Neural cell (in vitro differentiated cells): ENCODE data around the gene CTBP2. TPM values are rescaled to one million over a fixed set of nuclear protein-coding genes. Genes with fewer than 3 reads are reported as not detected.

Source experiments
- H2AFZ ChIP-seq: fragments of 200-600, 300-800 bp; sonication (generic), shearing (Covaris generic); 2 replicates; pipeline ENCODE4 v1.6.0; 2014; ENCODE audit warnings: low read depth, mild to moderate bottlenecking, antibody characterized with exemption, low read length, moderate library complexity
- H3F3A ChIP-seq: fragments of 200-600 bp; shearing (Covaris generic); 2 replicates; pipeline ENCODE4 v1.6.1; 2016; ENCODE audit warnings: mild to moderate bottlenecking, moderate library complexity, mixed read lengths, antibody characterized with exemption, low read length; ENCODE audit not compliant: insufficient read depth, poor library complexity, severe bottlenecking
- H3K27ac ChIP-seq: fragments of 200-600, 300-800 bp; sonication (generic), shearing (Covaris generic); 2 replicates; pipeline ENCODE4 v1.5.1; 2014; ENCODE audit warnings: mild to moderate bottlenecking, low read length, moderate library complexity
- H3K27me3 ChIP-seq: fragments of 300-800, 200-600 bp; sonication (generic), shearing (Covaris generic); 2 replicates; pipeline ENCODE4 v1.6.0; 2014; ENCODE audit warnings: mild to moderate bottlenecking, low read depth, low read length, moderate library complexity; ENCODE audit not compliant: insufficient read depth
- H3K36me3 ChIP-seq: fragments of 300-800, 200-600 bp; sonication (generic), shearing (Covaris generic); 2 replicates; pipeline ENCODE4 v1.5.1; 2014; ENCODE audit warnings: mild to moderate bottlenecking, antibody characterized with exemption, low read length, moderate library complexity; ENCODE audit not compliant: insufficient read depth
- H3K4me2 ChIP-seq: fragments of 300-800, 200-600 bp; sonication (generic), shearing (Covaris generic); 2 replicates; pipeline ENCODE4 v1.6.0; 2014; ENCODE audit warnings: mild to moderate bottlenecking, low read length
- H3K4me3 ChIP-seq: fragments of 300-800, 200-600 bp; sonication (generic), shearing (Covaris generic); 2 replicates; pipeline ENCODE4 v1.5.1; 2014; ENCODE audit warnings: mild to moderate bottlenecking, low read length, moderate library complexity
- H3K79me2 ChIP-seq: fragments of 200-600 bp; shearing (Covaris generic); replicated peaks from 2 replicates; pipeline ENCODE4 v1.6.0; 2014; ENCODE audit warnings: mild to moderate bottlenecking, low read length, moderate library complexity; ENCODE audit not compliant: insufficient read depth
- H3K9ac ChIP-seq: fragments of 300-800, 200-600 bp; sonication (generic), shearing (Covaris generic); 2 replicates; pipeline ENCODE4 v1.6.1; 2016; ENCODE audit warnings: mild to moderate bottlenecking, low read length, mixed read lengths
- H3K9me2 ChIP-seq: fragments of 200-600 bp; shearing (Covaris generic); 2 replicates; pipeline ENCODE4 v1.6.1; 2016; ENCODE audit warnings: mild to moderate bottlenecking, low read length, mixed read lengths; ENCODE audit not compliant: insufficient read depth
- H3K9me3 ChIP-seq: fragments of 200-600, 300-800 bp; sonication (generic), shearing (Covaris generic); 2 replicates; pipeline ENCODE4 v1.6.1; 2016; ENCODE audit warnings: mild to moderate bottlenecking, mixed run types, low read length, moderate library complexity, mixed read lengths
- H4K20me1 ChIP-seq: fragments of 200-600 bp; shearing (Covaris generic); 2 replicates; pipeline ENCODE4 v1.6.1; 2016; ENCODE audit warnings: mild to moderate bottlenecking, mixed run types; ENCODE audit not compliant: insufficient read depth
- CTCF ChIP-seq: fragments of 450-650 bp; IDR thresholded peaks from 2 replicates; pipeline ENCODE4 v1.5.1; 2014; ENCODE audit warnings: antibody characterized with exemption, mild to moderate bottlenecking, moderate library complexity; ENCODE audit not compliant: poor library complexity, severe bottlenecking
- EP300 ChIP-seq: fragments of 450-650 bp; conservative IDR thresholded peaks from 2 replicates; pipeline ENCODE4 v1.6.1; 2014; ENCODE audit warnings: antibody characterized with exemption, mild to moderate bottlenecking, moderate library complexity; ENCODE audit not compliant: poor library complexity, severe bottlenecking
- EZH2 ChIP-seq: fragments of 200-600, 300-800 bp; shearing (Covaris generic), sonication (generic); IDR thresholded peaks from 2 replicates; pipeline ENCODE4 v1.6.1; 2014; ENCODE audit warnings: antibody characterized with exemption, low read length, borderline replicate concordance, mild to moderate bottlenecking; ENCODE audit not compliant: insufficient read depth, poor library complexity, severe bottlenecking
- MXI1 ChIP-seq: fragments of 450-650 bp; conservative IDR thresholded peaks from 2 replicates; pipeline ENCODE4 v1.6.1; 2014; ENCODE audit warnings: antibody characterized with exemption, mild to moderate bottlenecking; ENCODE audit not compliant: poor library complexity, severe bottlenecking
- POLR2AphosphoS5 ChIP-seq: IDR thresholded peaks from 2 replicates; pipeline ENCODE4 v1.6.1; 2012
- RAD21 ChIP-seq: fragments of 450-650 bp; conservative IDR thresholded peaks from 2 replicates; pipeline ENCODE4 v1.6.1; 2014; ENCODE audit warnings: antibody characterized with exemption, mild to moderate bottlenecking, moderate library complexity
- SMC3 ChIP-seq: fragments of 450-650 bp; conservative IDR thresholded peaks from 2 replicates; pipeline ENCODE4 v1.6.1; 2014; ENCODE audit warnings: antibody characterized with exemption, mild to moderate bottlenecking, moderate library complexity; ENCODE audit not compliant: poor library complexity
- TAF1 ChIP-seq: IDR thresholded peaks from 2 replicates; pipeline ENCODE4 v1.6.1; 2012; ENCODE audit warnings: low read depth
- polyA plus RNA-seq: library from polyadenylated mRNA; depleted of rRNA; stranded (reverse); fragments of >200 nt; gene quantifications from 2 replicates; pipeline ENCODE4 v1.2.3, GENCODE V29; 2014
- TF ChIP-seq, protein P1 (sequence below): IDR thresholded peaks from 2 replicates; pipeline ENCODE4 v1.6.1; 2012; ENCODE audit warnings: borderline replicate concordance

The CTBP2 gene
- polyA plus RNA-seq, 1 donor from 2014 or later = 59.5 TPM

DNA sequence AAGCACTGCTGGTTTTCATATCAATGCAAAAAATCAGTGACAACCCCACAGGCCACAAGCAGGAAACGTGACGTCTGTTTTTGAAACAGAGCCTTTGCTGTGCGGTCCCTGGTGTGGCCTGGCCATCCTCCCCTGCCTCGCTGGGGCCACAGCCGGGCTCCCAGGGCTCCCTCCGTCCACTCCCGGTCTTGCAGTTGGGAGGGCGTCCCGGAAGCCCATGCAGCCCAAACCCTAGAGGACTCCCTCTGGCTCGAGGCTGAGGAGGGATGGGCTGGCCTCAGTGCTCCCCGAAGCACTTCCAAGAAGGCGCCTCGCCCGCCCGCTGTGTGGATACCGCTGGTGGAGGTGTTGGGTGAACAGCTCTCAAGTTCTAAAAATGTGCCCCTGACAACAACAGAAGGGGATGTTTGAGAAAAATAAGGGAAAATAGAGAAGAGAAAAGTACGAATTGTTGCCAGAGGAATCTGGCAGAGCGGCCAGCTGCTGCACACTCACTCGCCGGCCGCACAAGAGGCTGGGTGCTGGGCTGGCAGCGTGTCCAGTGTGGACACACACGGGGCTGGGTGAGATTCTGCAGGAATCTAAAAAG, 144.9 kb downstream of the CTBP2 start:
- H2AFZ ChIP-seq = no peak overlapping the region
- H3K9ac ChIP-seq = no peak overlapping the region
- no peaks in the 10 kb centered on the region for H3K9me3 ChIP-seq
- H3K4me3 ChIP-seq = no peak overlapping the region
- H3K4me2 ChIP-seq = no peak overlapping the region
- H3K36me3 ChIP-seq = no peaks in the 10 kb centered on the region
- no peaks in the 10 kb centered on the region for H3K9me2 ChIP-seq
- H3F3A ChIP-seq = no peaks in the 10 kb centered on the region
- H3K27ac ChIP-seq = no peak overlapping the region
- H4K20me1 ChIP-seq = no peaks in the 10 kb centered on the region
- no peaks in the 10 kb centered on the region for H3K27me3 ChIP-seq
- peaks cover 18% of the 10 kb centered on the region for H3K79me2 ChIP-seq
- TF ChIP-seq RAD21 = no peak
- TF ChIP-seq MXI1 = no peak
- TF ChIP-seq POLR2AphosphoS5 = no peak
- no peak for TF ChIP-seq EP300
- no peak for TF ChIP-seq CTCF
- no peak for TF ChIP-seq EZH2
- TF ChIP-seq, protein P1, sequence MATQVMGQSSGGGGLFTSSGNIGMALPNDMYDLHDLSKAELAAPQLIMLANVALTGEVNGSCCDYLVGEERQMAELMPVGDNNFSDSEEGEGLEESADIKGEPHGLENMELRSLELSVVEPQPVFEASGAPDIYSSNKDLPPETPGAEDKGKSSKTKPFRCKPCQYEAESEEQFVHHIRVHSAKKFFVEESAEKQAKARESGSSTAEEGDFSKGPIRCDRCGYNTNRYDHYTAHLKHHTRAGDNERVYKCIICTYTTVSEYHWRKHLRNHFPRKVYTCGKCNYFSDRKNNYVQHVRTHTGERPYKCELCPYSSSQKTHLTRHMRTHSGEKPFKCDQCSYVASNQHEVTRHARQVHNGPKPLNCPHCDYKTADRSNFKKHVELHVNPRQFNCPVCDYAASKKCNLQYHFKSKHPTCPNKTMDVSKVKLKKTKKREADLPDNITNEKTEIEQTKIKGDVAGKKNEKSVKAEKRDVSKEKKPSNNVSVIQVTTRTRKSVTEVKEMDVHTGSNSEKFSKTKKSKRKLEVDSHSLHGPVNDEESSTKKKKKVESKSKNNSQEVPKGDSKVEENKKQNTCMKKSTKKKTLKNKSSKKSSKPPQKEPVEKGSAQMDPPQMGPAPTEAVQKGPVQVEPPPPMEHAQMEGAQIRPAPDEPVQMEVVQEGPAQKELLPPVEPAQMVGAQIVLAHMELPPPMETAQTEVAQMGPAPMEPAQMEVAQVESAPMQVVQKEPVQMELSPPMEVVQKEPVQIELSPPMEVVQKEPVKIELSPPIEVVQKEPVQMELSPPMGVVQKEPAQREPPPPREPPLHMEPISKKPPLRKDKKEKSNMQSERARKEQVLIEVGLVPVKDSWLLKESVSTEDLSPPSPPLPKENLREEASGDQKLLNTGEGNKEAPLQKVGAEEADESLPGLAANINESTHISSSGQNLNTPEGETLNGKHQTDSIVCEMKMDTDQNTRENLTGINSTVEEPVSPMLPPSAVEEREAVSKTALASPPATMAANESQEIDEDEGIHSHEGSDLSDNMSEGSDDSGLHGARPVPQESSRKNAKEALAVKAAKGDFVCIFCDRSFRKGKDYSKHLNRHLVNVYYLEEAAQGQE = no peak
- no peak for TF ChIP-seq TAF1

DNA sequence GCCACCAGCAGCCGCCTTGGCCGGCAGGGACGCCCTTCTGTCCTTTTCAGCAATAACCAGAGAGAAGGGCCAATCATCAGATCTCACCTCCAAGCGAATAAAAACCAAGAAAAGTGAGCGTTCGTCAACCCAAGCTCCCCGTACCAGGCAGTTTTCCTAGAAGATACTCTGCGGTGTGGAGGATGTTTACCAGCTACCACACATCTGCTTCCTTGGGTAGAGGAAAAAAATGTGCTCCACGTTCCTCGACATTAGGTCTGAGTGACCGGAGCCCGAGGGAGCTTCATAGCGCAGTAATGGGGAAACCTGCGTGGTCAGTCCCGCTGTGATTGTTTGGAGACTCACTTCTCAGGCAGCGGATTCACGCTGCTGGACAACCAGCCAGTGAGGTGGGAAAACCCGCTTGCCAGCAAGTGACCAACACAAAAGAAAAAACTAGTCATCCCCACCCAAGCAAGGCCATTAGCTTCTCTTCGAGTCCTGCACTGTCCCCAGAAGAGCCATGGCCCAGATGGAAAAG, 145.5 kb downstream of the CTBP2 start:
- Histone ChIP-seq H3K27me3 (no peaks in the 10 kb centered on the region), H3K4me3 (no peak overlapping the region), H3K9me2 (no peaks in the 10 kb centered on the region), H3K27ac (no peak overlapping the region), H3K9me3 (no peaks in the 10 kb centered on the region), H3F3A (no peaks in the 10 kb centered on the region), H3K4me2 (no peak overlapping the region), H3K36me3 (no peaks in the 10 kb centered on the region), H4K20me1 (no peaks in the 10 kb centered on the region), H3K79me2 (peaks cover 14% of the 10 kb centered on the region), H2AFZ (no peak overlapping the region), H3K9ac (no peak overlapping the region)
- no peak for TF ChIP-seq RAD21
- no peak for TF ChIP-seq EP300
- no peak for TF ChIP-seq POLR2AphosphoS5
- TF ChIP-seq TAF1 = no peak
- no peak for TF ChIP-seq EZH2
- TF ChIP-seq CTCF = no peak
- TF ChIP-seq MXI1 = no peak
- TF ChIP-seq SMC3 = no peak
- TF ChIP-seq, protein P1 = no peak
